PC-3 (cell line): ENCODE data around the gene ATP2A1. TPM values are rescaled to one million over a fixed set of nuclear protein-coding genes. Genes with fewer than 3 reads are reported as not detected.
A peak's percentile ranks its signal among the peaks of the same experiment; 100 is the strongest.

ENCODE experiments used
- ATAC-seq: fragments of 200-7000 bp; cut with Tn5 transposase; 2 replicates; pipeline ENCODE4 v1.9.1; 2020; ENCODE audit warnings: mild to moderate bottlenecking, moderate library complexity
- BruUV-seq: library from RNA; stranded (reverse); fragments of 400-500 nt; replicated peaks from 2 replicates; lab custom pipeline; 2021; lab: Mats Ljungman, UMichigan
- CTCF ChIA-PET: fragments of 300-600 bp; sonication (Branson Sonifier 250); formaldehyde crosslinking; loops from one replicate; lab custom pipeline; 2022; ENCODE audit warnings: antibody characterized with exemption; lab: Charles Lee
- POLR2A ChIA-PET: fragments of 300-600 bp; sonication (Branson Sonifier 250); formaldehyde crosslinking; loops from one replicate; lab custom pipeline; 2022; ENCODE audit warnings: antibody characterized with exemption; ENCODE audit not compliant: unreplicated experiment; lab: Charles Lee
- DNase-seq: peaks from one replicate; pipeline ENCODE4 v3.0.0-alpha.2; 2015
- H2AFZ ChIP-seq: fragments of 300-600 bp; sonication (generic); 2 replicates; pipeline ENCODE4 v1.6.0; 2016; ENCODE audit warnings: antibody characterized with exemption, low read length
- H3F3A ChIP-seq: fragments of 300-600 bp; sonication (generic); one replicate; pipeline ENCODE4 v1.6.0; 2017; ENCODE audit warnings: antibody characterized with exemption, low read length, control low read depth, mild to moderate bottlenecking; ENCODE audit not compliant: unreplicated experiment
- H3K27ac ChIP-seq: fragments of 300-600 bp; sonication (generic); 2 replicates; pipeline ENCODE4 v1.5.1; 2016; ENCODE audit warnings: mild to moderate bottlenecking, low read length
- H3K27me3 ChIP-seq: fragments of 300-600 bp; sonication (generic); 2 replicates; pipeline ENCODE4 v1.6.1; 2016; ENCODE audit warnings: low read length, mixed read lengths
- H3K36me3 ChIP-seq: fragments of 300-600 bp; sonication (generic); 2 replicates; pipeline ENCODE4 v1.6.1; 2016; ENCODE audit warnings: low read depth, mixed run types, low read length, mixed read lengths
- H3K4me1 ChIP-seq: fragments of 300-600 bp; sonication (generic); 2 replicates; pipeline ENCODE4 v1.5.1; 2016; ENCODE audit warnings: low read length; ENCODE audit not compliant: insufficient read depth
- H3K4me2 ChIP-seq: fragments of 300-600 bp; sonication (generic); 2 replicates; pipeline ENCODE4 v1.6.0; 2016; ENCODE audit warnings: low read length
- H3K4me3 ChIP-seq: fragments of 300-600 bp; sonication (generic); 2 replicates; pipeline ENCODE4 v1.5.1; 2016; ENCODE audit warnings: mild to moderate bottlenecking, low read length, mixed read lengths
- H3K79me2 ChIP-seq: fragments of 300-600 bp; sonication (generic); 2 replicates; pipeline ENCODE4 v1.6.1; 2017; ENCODE audit warnings: low read length, mixed read lengths
- H3K9ac ChIP-seq: fragments of 300-600 bp; sonication (generic); 2 replicates; pipeline ENCODE4 v1.6.0; 2016; ENCODE audit warnings: mild to moderate bottlenecking, low read length
- H3K9me2 ChIP-seq: fragments of 300-600 bp; sonication (generic); replicated peaks from 2 replicates; pipeline ENCODE4 v1.6.1; 2016; ENCODE audit warnings: mixed run types, low read length, mixed read lengths
- H3K9me3 ChIP-seq: fragments of 300-600 bp; sonication (generic); 2 replicates; pipeline ENCODE4 v1.6.1; 2016; ENCODE audit warnings: low read length, mixed read lengths
- H4K20me1 ChIP-seq: fragments of 300-600 bp; sonication (generic); 2 replicates; pipeline ENCODE4 v1.6.1; 2016; ENCODE audit warnings: low read length, mixed read lengths
- CTCF ChIP-seq: fragments of 300-600 bp; sonication (generic); conservative IDR thresholded peaks from 2 replicates; pipeline ENCODE4 v1.5.1; 2017; ENCODE audit warnings: antibody characterized with exemption, low read depth, mild to moderate bottlenecking, low read length
- EZH2 ChIP-seq: fragments of 300-600 bp; sonication (generic); IDR thresholded peaks from one replicate; pipeline ENCODE4 v1.6.1; 2017; ENCODE audit warnings: antibody characterized with exemption, mild to moderate bottlenecking, low read length; ENCODE audit not compliant: unreplicated experiment
- EZH2phosphoT487 ChIP-seq: fragments of 300-600 bp; sonication (generic); IDR thresholded peaks from 2 replicates; pipeline ENCODE4 v1.6.1; 2018; ENCODE audit warnings: mild to moderate bottlenecking, antibody characterized with exemption, low read length, borderline replicate concordance
- intact Hi-C: fragments of 100-400 bp; cut with micrococcal nuclease; formaldehyde crosslinking; loops from 2 replicates; pipeline ENCODE4 v1.9.0; 2023
- total RNA-seq: library from RNA; depleted of rRNA; stranded (reverse); fragments of >200 nt; gene quantifications from 2 replicates; pipeline ENCODE4 v1.2.3, GENCODE V29; 2014

ATP2A1 gene
- total RNA-seq, 1 experiment from 2014 or later, result 0.87 TPM

- Histone ChIP-seq H2AFZ (peak overlapping the region; percentile 76), H3K9me3 (no peaks in the 10 kb centered on the region), H3K27ac (no peak overlapping the region), H3K9ac (peak overlapping the region; percentile 98), H3K9me2 (no peaks in the 10 kb centered on the region), H4K20me1 (no peaks in the 10 kb centered on the region), H3K79me2 (peaks cover 31% of the 10 kb centered on the region), H3K4me3 (peak overlapping the region; percentile 100), H3K4me1 (0 out of 2 replicates have a peak, but pooled peaks cover 7% of the 10 kb centered on the region), H3K36me3 (peaks cover 19% of the 10 kb centered on the region; the same call in 1 of the 2 replicates), H3F3A (no peaks in the 10 kb centered on the region), H3K4me2 (peak overlapping the region; percentile 86), H3K27me3 (no peaks in the 10 kb centered on the region)
- intact Hi-C loops, result loop anchor here (1.0 kb wide), 1 partner anchor 16 kb away; the partner anchor contains the start of gene SH2B1
- no peak for TF ChIP-seq CTCF
- no peak for TF ChIP-seq EZH2phosphoT487
- no peak for TF ChIP-seq EZH2
- ATAC-seq (peak; percentile 3; the same call in 1 of the 2 replicates), DNase-seq (no peak)
- CTCF ChIA-PET, result no interaction called here
- POLR2A ChIA-PET, result interaction anchor here (0.5 kb wide), 1 partner anchor 23 kb away, joined by 4 read pairs; no protein-coding TSS in a partner anchor
- no TSS peak for BruUV-seq
Measured at GRCh38 chr16:28846933-28847273, 31.4 kb upstream of the ATP2A1 start.

DNA sequence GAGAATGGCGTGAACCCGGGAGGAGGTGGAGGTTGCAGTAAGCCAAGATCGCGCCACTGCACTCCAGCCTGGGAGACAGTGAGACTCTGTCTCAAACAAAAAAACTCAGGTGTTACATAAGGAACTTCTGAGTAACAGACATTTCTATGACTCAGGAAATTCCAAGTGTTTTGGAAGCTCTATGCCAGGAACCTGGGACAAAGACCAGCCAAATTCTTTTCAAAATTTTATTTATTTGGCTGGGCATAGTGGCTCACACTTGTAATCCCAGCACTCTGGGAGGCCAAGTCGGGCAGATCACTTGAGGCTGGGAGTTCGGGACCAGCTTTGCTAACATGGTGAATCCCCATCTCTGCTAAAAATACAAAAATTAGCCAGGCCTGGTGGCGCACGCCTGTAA lies 19.9 kb upstream of the ATP2A1 start:
- H3K4me2 ChIP-seq, result no peak overlapping the region
- no peaks in the 10 kb centered on the region for H3K9me3 ChIP-seq
- no peak overlapping the region for H3K9ac ChIP-seq
- no peaks in the 10 kb centered on the region for H3K36me3 ChIP-seq
- ChIA-PET POLR2A (no interaction called here), CTCF (no interaction called here)
- H3K79me2 ChIP-seq, result peaks cover 16% of the 10 kb centered on the region
- H3K4me1 ChIP-seq, result peaks cover 11% of the 10 kb centered on the region; the same call in 1 of the 2 replicates
- no peaks in the 10 kb centered on the region for H3F3A ChIP-seq
- no TSS peak for BruUV-seq
- intact Hi-C loops, result no loop called here
- H3K27ac ChIP-seq, result peak overlapping the region; percentile 20; the same call in 1 of the 2 replicates
- ATAC-seq (no peak), DNase-seq (peak; percentile 66)
- H2AFZ ChIP-seq, result no peak overlapping the region
- H3K4me3 ChIP-seq, result no peak overlapping the region
- H3K27me3 ChIP-seq, result no peaks in the 10 kb centered on the region
- TF ChIP-seq EZH2phosphoT487 (no peak), CTCF (no peak), EZH2 (no peak)
- H3K9me2 ChIP-seq, result no peaks in the 10 kb centered on the region
- H4K20me1 ChIP-seq, result no peaks in the 10 kb centered on the region

DNA sequence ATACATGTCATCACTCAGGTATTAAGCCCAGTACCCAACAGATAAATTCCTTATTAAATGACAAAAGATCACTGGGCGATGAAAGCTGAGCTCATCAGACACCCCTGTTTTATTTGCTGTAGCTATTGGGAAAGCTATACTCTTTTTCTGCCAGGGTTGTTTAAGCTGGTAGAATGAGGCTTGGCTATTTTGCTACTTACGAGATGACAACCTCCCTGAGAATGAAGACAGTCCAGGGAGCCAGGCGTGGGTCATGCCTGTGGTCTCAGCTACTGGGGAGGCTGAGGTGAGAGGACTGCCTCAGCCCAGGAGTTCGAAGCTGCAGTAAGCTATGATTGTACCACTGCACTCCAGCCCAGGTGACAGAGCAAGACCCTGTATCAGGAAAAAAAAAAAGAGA lies 19.0 kb upstream of the ATP2A1 start:
- ChIA-PET CTCF (no interaction called here), POLR2A (no interaction called here)
- no peaks in the 10 kb centered on the region for H3K36me3 ChIP-seq
- BruUV-seq, result no TSS peak
- DNase-seq, result no peak
- intact Hi-C loops, result no loop called here
- no peaks in the 10 kb centered on the region for H4K20me1 ChIP-seq
- H3K9ac ChIP-seq, result no peak overlapping the region
- TF ChIP-seq CTCF (no peak), EZH2 (no peak), EZH2phosphoT487 (no peak)
- H2AFZ ChIP-seq, result no peak overlapping the region
- no peak overlapping the region for H3K4me3 ChIP-seq
- H3K27ac ChIP-seq, result no peak overlapping the region
- H3F3A ChIP-seq, result no peaks in the 10 kb centered on the region
- H3K9me2 ChIP-seq, result no peaks in the 10 kb centered on the region
- peaks cover 11% of the 10 kb centered on the region for H3K4me1 ChIP-seq
- H3K4me2 ChIP-seq, result no peak overlapping the region
- no peaks in the 10 kb centered on the region for H3K27me3 ChIP-seq
- H3K9me3 ChIP-seq, result no peaks in the 10 kb centered on the region
- no peak for ATAC-seq
- H3K79me2 ChIP-seq, result peaks cover 25% of the 10 kb centered on the region
